ENCODE results near the gene NCAPG2. TPM values are rescaled to one million over a fixed set of nuclear protein-coding genes. Genes with fewer than 3 reads are reported as not detected.

NCAPG2 gene
- total RNA-seq, 1 experiment from 2014 or later, result 99.2 TPM

- no peak for TF ChIP-seq FOXP4 (CRISPR knock-in tag; IDR thresholded peaks at IDR 0.05)
- no peak for TF ChIP-seq ELF4 (CRISPR knock-in tag; IDR thresholded peaks at IDR 0.05; ENCODE audit: low read depth)
- no peak for TF ChIP-seq E2F4 (CRISPR knock-in tag; IDR thresholded peaks at IDR 0.05; ENCODE audit: borderline replicate concordance, low read depth)
- no peak for TF ChIP-seq NR1H2 (CRISPR knock-in tag; IDR thresholded peaks at IDR 0.05)
- TF ChIP-seq EMX1 (CRISPR knock-in tag; IDR thresholded peaks at IDR 0.05), result no peak
- no peak for TF ChIP-seq NR2C2 (CRISPR knock-in tag; IDR thresholded peaks at IDR 0.05)
- no peak for TF ChIP-seq ZNF138 (CRISPR knock-in tag; conservative IDR thresholded peaks at IDR 0.05)
- no peak for TF ChIP-seq ATF1 (CRISPR knock-in tag; IDR thresholded peaks at IDR 0.05)
- TF ChIP-seq RORB (CRISPR knock-in tag; IDR thresholded peaks at IDR 0.05), result no peak
- TF ChIP-seq ATF2 (CRISPR knock-in tag; IDR thresholded peaks at IDR 0.05; ENCODE audit: borderline replicate concordance, low read depth), result no peak
- TF ChIP-seq GTF2I (CRISPR knock-in tag; conservative IDR thresholded peaks at IDR 0.05), result no peak
Measured at GRCh38 chr7:158602905-158603772, 101.5 kb downstream of the NCAPG2 start (continued).

GRCh38 chr7:158602041-158602440 is 102.6 kb downstream of the NCAPG2 start:
- ATAC-seq, result no peak
- CTCF ChIA-PET, result no interaction called here
- Mint-ChIP-seq H3K4me3 (no peak overlapping the region), H3K4me1 (no peaks in the 10 kb centered on the region), H3K36me3 (peaks cover 4% of the 10 kb centered on the region; the same call in 1 of the 2 replicates), H3K27ac (no peak overlapping the region), H3K9me3 (no peaks in the 10 kb centered on the region), H3K27me3 (ENCODE audit: low read depth) (no peaks in the 10 kb centered on the region)
- no peak for DNase-seq (ENCODE audit: low spot score)
- TF ChIP-seq ZNF512 (CRISPR knock-in tag; IDR thresholded peaks at IDR 0.05; ENCODE audit: borderline replicate concordance), result no peak
- TF ChIP-seq PRRX2 (CRISPR knock-in tag; IDR thresholded peaks at IDR 0.05), result no peak
- TF ChIP-seq ATF6 (CRISPR knock-in tag; IDR thresholded peaks at IDR 0.05), result no peak
- TF ChIP-seq ATF3 (CRISPR knock-in tag; conservative IDR thresholded peaks at IDR 0.05), result no peak
- TF ChIP-seq ZNF138 (CRISPR knock-in tag; conservative IDR thresholded peaks at IDR 0.05), result no peak
- no peak for TF ChIP-seq RORB (CRISPR knock-in tag; IDR thresholded peaks at IDR 0.05)
- TF ChIP-seq CREB1 (CRISPR knock-in tag; IDR thresholded peaks at IDR 0.05), result no peak
- no peak for TF ChIP-seq CREM (CRISPR knock-in tag; IDR thresholded peaks at IDR 0.05)
- TF ChIP-seq ETV6 (CRISPR knock-in tag; IDR thresholded peaks at IDR 0.05), result no peak
- TF ChIP-seq CDX4 (CRISPR knock-in tag; IDR thresholded peaks at IDR 0.05; ENCODE audit: borderline replicate concordance), result no peak
- TF ChIP-seq TEAD4 (CRISPR knock-in tag; IDR thresholded peaks at IDR 0.05), result no peak
- no peak for TF ChIP-seq AR (CRISPR knock-in tag; IDR thresholded peaks at IDR 0.05)
- no peak for TF ChIP-seq EMX1 (CRISPR knock-in tag; IDR thresholded peaks at IDR 0.05)
- TF ChIP-seq TEAD1 (CRISPR knock-in tag; IDR thresholded peaks at IDR 0.05), result no peak
- TF ChIP-seq RELA (CRISPR knock-in tag; IDR thresholded peaks at IDR 0.05; ENCODE audit: borderline replicate concordance), result no peak
- POLR2A ChIA-PET, result no interaction called here

All from WTC11 (cell line).